Kidney (tissue), 14 donors: ENCODE data around the gene WTAP. TPM values are rescaled to one million over a fixed set of nuclear protein-coding genes. Genes with fewer than 3 reads are reported as not detected.

Experiments used
- DNase-seq, 5 donors: peaks; one replicate each; pipeline ENCODE4 v3.0.0-alpha.2; 2013 to 2020
- FAIRE-seq: peaks from 2 replicates; lab custom pipeline; 2012; peaks lifted over from hg19 to GRCh38; lab: Jason Lieb, UNC
- H3K27ac ChIP-seq, 2 donors: one replicate each; pipeline ENCODE4 v1.7.0; 2013; ENCODE audit warnings: low read depth in 2 of 2, low read length in 2 of 2, inconsistent platforms in 1 of 2
- H3K27me3 ChIP-seq: one replicate; pipeline ENCODE4 v1.7.1; 2013; ENCODE audit warnings: low read length, inconsistent platforms; ENCODE audit not compliant: control insufficient read depth, insufficient read depth
- H3K36me3 ChIP-seq, 3 donors: one replicate each; pipeline versions ENCODE4 v1.7.0 to v1.7.1; 2013; ENCODE audit warnings: low read length in 3 of 3, control low read depth in 1 of 3, inconsistent platforms in 1 of 3; ENCODE audit not compliant: insufficient read depth in 3 of 3, control insufficient read depth in 2 of 3
- H3K4me1 ChIP-seq, 3 donors: one replicate each; pipeline versions ENCODE4 v1.7.0 to v1.7.1; 2013; ENCODE audit warnings: low read length in 3 of 3, inconsistent platforms in 1 of 3, low read depth in 1 of 3; ENCODE audit not compliant: control insufficient read depth in 2 of 3, insufficient read depth in 2 of 3
- H3K4me3 ChIP-seq, 3 donors: one replicate each; pipeline versions ENCODE4 v1.7.0 to v1.8.1; 2013; ENCODE audit warnings: low read length in 3 of 3, control low read depth in 1 of 3, inconsistent platforms in 1 of 3
- H3K9ac ChIP-seq, 3 donors: one replicate each; pipeline versions ENCODE4 v1.7.0 to v1.7.1; 2013; ENCODE audit warnings: low read length in 3 of 3, control low read depth in 1 of 3, inconsistent platforms in 1 of 3
- H3K9me3 ChIP-seq, 3 donors: one replicate each; pipeline versions ENCODE4 v1.7.0 to v1.7.1; 2013; ENCODE audit warnings: low read length in 3 of 3, control low read depth in 1 of 3, inconsistent platforms in 1 of 3; ENCODE audit not compliant: control insufficient read depth in 2 of 3, insufficient read depth in 1 of 3
- intact Hi-C: fragments of 100-400 bp; cut with DNase I; formaldehyde crosslinking; loops from one replicate; pipeline ENCODE4 v1.11.1; 2022
- polyA plus RNA-seq: library from polyadenylated mRNA; stranded (reverse); fragments of 350-450 nt; fragmentation: Illumina TruSeq; extraction: RNeasy Lipid Tissue Mini Kit (QIAGEN cat#74804); gene quantifications from one replicate; pipeline ENCODE4 v1.2.3, GENCODE V29; 2014; ENCODE audit warnings: low read depth, low replicate concordance; ENCODE audit not compliant: insufficient read depth
- total RNA-seq: library from RNA; stranded (reverse); fragmentation: NEBNext Ultra II Directional; extraction: Animal tissue kit (Norgen Biotek cat#: 25700); gene quantifications from one replicate; pipeline ENCODE4 v1.2.1, GENCODE V29; 2021
- TF ChIP-seq, protein P1 (sequence below): IDR thresholded peaks from 3 replicates; pipeline ENCODE4 v1.5.1; 2012; ENCODE audit warnings: mild to moderate bottlenecking, moderate library complexity, borderline replicate concordance; ENCODE audit not compliant: insufficient read depth; ENCODE audit errors: extremely low read depth
- donor health status: control.
- donor health status: control.
- donor health status: control.
- donor health status: control.
- donor health status: control.
- donor health status: DM: yes; HTN: yes; CAD: no.
- donor health status: Normal renal cell carcinoma (clear cell type).

The WTAP gene
- total and polyA plus RNA-seq, 2 donors from 2014 or later = 63.5 to 108 TPM

DNA sequence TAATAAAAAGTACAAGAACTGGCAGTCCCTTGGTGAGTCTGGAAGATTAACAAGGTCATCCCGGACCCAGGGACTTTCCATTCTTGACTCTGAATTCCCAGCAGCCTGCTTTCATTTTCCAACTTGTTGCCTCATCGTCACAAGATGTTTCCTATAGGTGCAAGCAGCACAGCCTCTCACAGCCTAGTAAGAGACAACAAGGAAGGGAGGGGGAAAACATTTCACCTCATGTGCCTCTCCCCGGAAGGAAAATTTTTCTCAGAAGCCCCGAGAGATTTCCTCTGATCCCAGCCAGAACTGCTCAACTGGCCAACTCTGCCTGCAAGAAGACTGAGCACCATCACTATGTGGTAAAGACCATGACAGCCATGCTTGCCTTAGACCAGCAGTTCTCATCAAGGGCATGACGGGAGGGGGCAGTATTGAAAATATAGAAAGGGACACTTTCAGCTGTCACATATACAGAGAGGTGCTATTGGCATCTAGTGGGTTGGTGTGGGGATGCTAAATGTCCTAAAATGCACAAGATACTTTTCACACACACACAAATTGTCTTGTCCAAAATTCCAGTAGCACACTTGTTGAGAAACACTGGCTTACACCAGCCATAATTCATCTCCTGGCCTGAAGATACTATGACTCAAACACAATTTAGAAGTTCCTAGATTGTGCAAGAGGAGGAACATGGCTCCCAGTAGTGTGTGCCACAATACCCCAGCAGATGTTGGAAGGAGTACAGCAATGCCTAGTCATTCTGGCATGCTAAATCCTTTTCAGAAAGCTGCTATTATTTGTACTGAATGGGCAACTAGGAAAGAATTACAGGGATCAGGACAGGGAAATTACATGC lies 10.8 kb upstream of the WTAP start:
- Histone ChIP-seq H3K27ac (peak overlapping the region in 1 of 2 donors; percentile 92), H3K36me3 (no peaks in the 10 kb centered on the region), H3K9me3 (no peaks in the 10 kb centered on the region), H3K27me3 (no peaks in the 10 kb centered on the region), H3K9ac (peak overlapping the region in 1 of 3 donors; percentile 28), H3K4me3 (peak overlapping the region in 1 of 3 donors; percentile 14), H3K4me1 (no peaks in the 10 kb centered on the region)
- DNase-seq (no peak), FAIRE-seq (no peak)
- TF ChIP-seq, protein P1, sequence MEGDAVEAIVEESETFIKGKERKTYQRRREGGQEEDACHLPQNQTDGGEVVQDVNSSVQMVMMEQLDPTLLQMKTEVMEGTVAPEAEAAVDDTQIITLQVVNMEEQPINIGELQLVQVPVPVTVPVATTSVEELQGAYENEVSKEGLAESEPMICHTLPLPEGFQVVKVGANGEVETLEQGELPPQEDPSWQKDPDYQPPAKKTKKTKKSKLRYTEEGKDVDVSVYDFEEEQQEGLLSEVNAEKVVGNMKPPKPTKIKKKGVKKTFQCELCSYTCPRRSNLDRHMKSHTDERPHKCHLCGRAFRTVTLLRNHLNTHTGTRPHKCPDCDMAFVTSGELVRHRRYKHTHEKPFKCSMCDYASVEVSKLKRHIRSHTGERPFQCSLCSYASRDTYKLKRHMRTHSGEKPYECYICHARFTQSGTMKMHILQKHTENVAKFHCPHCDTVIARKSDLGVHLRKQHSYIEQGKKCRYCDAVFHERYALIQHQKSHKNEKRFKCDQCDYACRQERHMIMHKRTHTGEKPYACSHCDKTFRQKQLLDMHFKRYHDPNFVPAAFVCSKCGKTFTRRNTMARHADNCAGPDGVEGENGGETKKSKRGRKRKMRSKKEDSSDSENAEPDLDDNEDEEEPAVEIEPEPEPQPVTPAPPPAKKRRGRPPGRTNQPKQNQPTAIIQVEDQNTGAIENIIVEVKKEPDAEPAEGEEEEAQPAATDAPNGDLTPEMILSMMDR = no peak
- intact Hi-C loops = no loop called here

DNA sequence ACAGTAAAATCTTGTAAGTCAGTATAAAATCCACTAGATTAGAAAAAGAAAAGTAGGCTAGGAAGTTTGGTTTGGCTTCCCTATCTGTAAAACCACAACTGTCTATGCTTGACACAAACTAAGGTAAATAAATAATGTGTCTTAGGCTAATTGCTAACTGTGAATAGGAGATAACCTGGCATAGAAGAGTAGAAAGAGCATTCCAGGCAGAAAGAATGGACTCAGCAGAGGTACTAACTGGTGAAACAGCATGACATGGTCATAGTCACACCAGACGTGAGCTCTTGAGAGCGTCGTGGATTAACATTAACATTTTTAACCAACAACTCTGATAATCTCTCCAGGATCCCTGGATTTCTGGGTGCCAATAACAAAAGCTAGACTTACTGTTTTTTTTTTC lies 8.7 kb upstream of the WTAP start:
- intact Hi-C loops = no loop called here
- no peak overlapping the region for H3K4me3 ChIP-seq
- no peaks in the 10 kb centered on the region for H3K4me1 ChIP-seq
- no peaks in the 10 kb centered on the region for H3K9me3 ChIP-seq
- no peak overlapping the region for H3K9ac ChIP-seq
- TF ChIP-seq, protein P1 = no peak
- FAIRE-seq = no peak
- H3K27me3 ChIP-seq = no peaks in the 10 kb centered on the region
- H3K36me3 ChIP-seq = no peaks in the 10 kb centered on the region
- no peak overlapping the region for H3K27ac ChIP-seq
- no peak for DNase-seq

DNA sequence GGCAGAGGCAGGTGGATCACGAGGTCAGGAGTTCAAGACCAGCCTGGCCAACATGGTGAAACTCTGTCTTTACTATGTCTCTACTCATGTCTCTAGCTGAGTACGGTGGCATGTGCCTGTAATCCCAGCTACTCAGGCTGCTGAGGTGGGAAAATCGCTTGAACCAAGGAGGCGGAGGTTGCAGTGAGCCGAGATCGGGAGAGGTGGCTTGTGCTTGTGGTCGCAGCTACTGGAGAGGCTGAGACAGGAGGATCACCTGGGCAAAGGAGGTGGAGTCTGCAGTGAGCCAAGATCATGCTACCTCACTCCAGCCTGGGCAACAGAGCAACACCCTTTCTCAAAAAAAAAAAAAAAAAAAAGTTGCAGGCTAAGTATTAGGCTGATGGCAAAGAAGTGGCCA lies 8.0 kb upstream of the WTAP start:
- H3K9me3 ChIP-seq = no peaks in the 10 kb centered on the region
- H3K4me1 ChIP-seq = no peaks in the 10 kb centered on the region
- H3K4me3 ChIP-seq = no peak overlapping the region
- no peak overlapping the region for H3K27ac ChIP-seq
- intact Hi-C loops = no loop called here
- no peak overlapping the region for H3K9ac ChIP-seq
- no peak for DNase-seq
- H3K36me3 ChIP-seq = no peaks in the 10 kb centered on the region
- TF ChIP-seq, protein P1 = no peak
- H3K27me3 ChIP-seq = no peaks in the 10 kb centered on the region
- no peak for FAIRE-seq
